Hepatocyte (in vitro differentiated cells): ENCODE measurements around the gene FTMT. TPM values are rescaled to one million over a fixed set of nuclear protein-coding genes. Genes with fewer than 3 reads are reported as not detected.

Experiments
- DNase-seq: peaks from one replicate; pipeline ENCODE4 v3.0.0-alpha.2; 2016; ENCODE audit warnings: low spot score
- H2AFZ ChIP-seq: fragments of 200-600 bp; sonication (generic); 2 replicates; pipeline ENCODE4 v1.6.0; 2016; ENCODE audit warnings: antibody characterized with exemption, mild to moderate bottlenecking
- H3K27ac ChIP-seq: fragments of 200-600 bp; sonication (generic); 2 replicates; pipeline ENCODE4 v1.5.1; 2016; ENCODE audit warnings: mild to moderate bottlenecking
- H3K27me3 ChIP-seq: fragments of 200-600 bp; sonication (generic); 2 replicates; pipeline ENCODE4 v1.6.1; 2016
- H3K36me3 ChIP-seq: fragments of 200-600 bp; sonication (generic); replicated peaks from 2 replicates; pipeline ENCODE4 v1.5.1; 2016; ENCODE audit warnings: low read depth; ENCODE audit not compliant: insufficient read depth
- H3K4me1 ChIP-seq: fragments of 200-600 bp; sonication (generic); 2 replicates; pipeline ENCODE4 v1.5.1; 2016; ENCODE audit warnings: mild to moderate bottlenecking, moderate library complexity; ENCODE audit not compliant: insufficient read depth
- H3K4me2 ChIP-seq: fragments of 200-600 bp; sonication (generic); 2 replicates; pipeline ENCODE4 v1.6.0; 2016
- H3K4me3 ChIP-seq: fragments of 200-600 bp; sonication (generic); 2 replicates; pipeline ENCODE4 v1.5.1; 2016; ENCODE audit warnings: mild to moderate bottlenecking
- H3K79me2 ChIP-seq: fragments of 200-600 bp; sonication (generic); 2 replicates; pipeline ENCODE4 v1.6.0; 2017; ENCODE audit warnings: mild to moderate bottlenecking
- H3K9me2 ChIP-seq: fragments of 200-600 bp; sonication (generic); replicated peaks from 2 replicates; pipeline ENCODE4 v1.6.0; 2017; ENCODE audit warnings: mild to moderate bottlenecking; ENCODE audit not compliant: insufficient read depth
- H3K9me3 ChIP-seq: fragments of 200-600 bp; sonication (generic); 2 replicates; pipeline ENCODE4 v1.5.1; 2016; ENCODE audit warnings: low read depth, mild to moderate bottlenecking
- H4K20me1 ChIP-seq: fragments of 200-600 bp; sonication (generic); 2 replicates; pipeline ENCODE4 v1.6.0; 2016; ENCODE audit warnings: mild to moderate bottlenecking; ENCODE audit not compliant: insufficient read depth, poor library complexity, severe bottlenecking
- EZH2 ChIP-seq: fragments of 200-600 bp; sonication (generic); IDR thresholded peaks from 2 replicates; pipeline ENCODE4 v1.6.1; 2016; ENCODE audit warnings: antibody characterized with exemption, mild to moderate bottlenecking, borderline replicate concordance
- EZH2phosphoT487 ChIP-seq: fragments of 200-600 bp; sonication (generic); IDR thresholded peaks from one replicate; pipeline ENCODE4 v1.6.1; 2018; ENCODE audit warnings: antibody characterized with exemption, mild to moderate bottlenecking, low read depth, moderate library complexity; ENCODE audit not compliant: unreplicated experiment, severe bottlenecking
- WGBS: methylation state at CpG from one replicate; pipeline ENCODE4 v1.1.6; 2016; ENCODE audit warnings: low lambda C conversion rate; ENCODE audit errors: missing lambda C conversion rate; 5-methylcytosine and 5-hydroxymethylcytosine counted together
- polyA plus RNA-seq: library from polyadenylated mRNA; unstranded; fragments of >200 nt; fragmentation: Nextera tagmentation; extraction: Ambion mirVana; gene quantifications from 2 replicates; pipeline ENCODE4 v1.2.1, GENCODE V29; 2016
- total RNA-seq: library from RNA; depleted of rRNA; stranded (reverse); fragments of >200 nt; gene quantifications from 2 replicates; pipeline ENCODE4 v1.2.3, GENCODE V29; 2014
- TF ChIP-seq, protein P1 (sequence below): fragments of 200-600 bp; sonication (generic); IDR thresholded peaks from 2 replicates; pipeline ENCODE4 v1.5.1; 2016; ENCODE audit warnings: antibody characterized with exemption, mild to moderate bottlenecking; ENCODE audit not compliant: poor library complexity

Gene FTMT
- total and polyA plus RNA-seq, 2 experiments from 2014 or later: not detected

- Histone ChIP-seq H2AFZ (no peak overlapping the region), H3K9me3 (no peaks in the 10 kb centered on the region), H4K20me1 (no peaks in the 10 kb centered on the region), H3K36me3 (no peaks in the 10 kb centered on the region), H3K79me2 (no peaks in the 10 kb centered on the region), H3K9me2 (no peaks in the 10 kb centered on the region), H3K27ac (no peak overlapping the region), H3K4me3 (no peak overlapping the region), H3K4me1 (no peaks in the 10 kb centered on the region), H3K4me2 (no peak overlapping the region), H3K27me3 (no peaks in the 10 kb centered on the region)
- TF ChIP-seq EZH2phosphoT487 (no peak), EZH2 (no peak)
- TF ChIP-seq, protein P1, sequence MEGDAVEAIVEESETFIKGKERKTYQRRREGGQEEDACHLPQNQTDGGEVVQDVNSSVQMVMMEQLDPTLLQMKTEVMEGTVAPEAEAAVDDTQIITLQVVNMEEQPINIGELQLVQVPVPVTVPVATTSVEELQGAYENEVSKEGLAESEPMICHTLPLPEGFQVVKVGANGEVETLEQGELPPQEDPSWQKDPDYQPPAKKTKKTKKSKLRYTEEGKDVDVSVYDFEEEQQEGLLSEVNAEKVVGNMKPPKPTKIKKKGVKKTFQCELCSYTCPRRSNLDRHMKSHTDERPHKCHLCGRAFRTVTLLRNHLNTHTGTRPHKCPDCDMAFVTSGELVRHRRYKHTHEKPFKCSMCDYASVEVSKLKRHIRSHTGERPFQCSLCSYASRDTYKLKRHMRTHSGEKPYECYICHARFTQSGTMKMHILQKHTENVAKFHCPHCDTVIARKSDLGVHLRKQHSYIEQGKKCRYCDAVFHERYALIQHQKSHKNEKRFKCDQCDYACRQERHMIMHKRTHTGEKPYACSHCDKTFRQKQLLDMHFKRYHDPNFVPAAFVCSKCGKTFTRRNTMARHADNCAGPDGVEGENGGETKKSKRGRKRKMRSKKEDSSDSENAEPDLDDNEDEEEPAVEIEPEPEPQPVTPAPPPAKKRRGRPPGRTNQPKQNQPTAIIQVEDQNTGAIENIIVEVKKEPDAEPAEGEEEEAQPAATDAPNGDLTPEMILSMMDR: no peak
- WGBS: 65% methylated on average over 5 of the region's 5 CpGs
- DNase-seq: peak; percentile 4
These were observed 31.9 kb upstream of the FTMT start for GRCh38 chr5:121819682-121820261.

DNA sequence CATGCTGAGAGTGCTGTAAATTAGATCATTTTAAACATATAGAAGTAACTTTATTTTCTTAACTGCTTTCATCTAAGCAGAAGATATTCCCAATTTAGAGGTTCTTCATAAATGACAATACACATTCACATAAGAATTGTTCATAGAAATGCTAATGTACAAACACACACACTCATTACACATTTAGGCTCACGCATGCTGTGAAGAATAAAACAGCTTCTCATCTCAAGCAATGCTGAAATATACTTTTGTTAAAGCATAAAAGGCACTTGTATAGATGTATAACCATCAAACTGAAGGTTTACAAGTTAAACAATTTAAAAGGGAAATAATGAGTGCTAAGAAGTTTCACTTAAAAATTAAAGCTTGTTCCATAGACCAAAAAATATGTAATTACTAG lies 18.1 kb upstream of the FTMT start:
- Histone ChIP-seq H3K9me3 (no peaks in the 10 kb centered on the region), H2AFZ (no peak overlapping the region), H3K9me2 (no peaks in the 10 kb centered on the region), H3K4me1 (no peaks in the 10 kb centered on the region), H3K4me3 (no peak overlapping the region), H3K4me2 (no peak overlapping the region), H3K79me2 (no peaks in the 10 kb centered on the region), H4K20me1 (no peaks in the 10 kb centered on the region), H3K27ac (no peak overlapping the region), H3K36me3 (no peaks in the 10 kb centered on the region), H3K27me3 (no peaks in the 10 kb centered on the region)
- no peak for TF ChIP-seq EZH2phosphoT487
- no peak for TF ChIP-seq EZH2
- TF ChIP-seq, protein P1: no peak
- no peak for DNase-seq
- WGBS: 92% methylated on average over 1 of the region's 1 CpG

- H3K36me3 ChIP-seq: no peaks in the 10 kb centered on the region
- H3K4me2 ChIP-seq: no peak overlapping the region
- no peaks in the 10 kb centered on the region for H3K79me2 ChIP-seq
- WGBS: 92% methylated on average over 2 of the region's 2 CpGs
- no peaks in the 10 kb centered on the region for H3K9me2 ChIP-seq
- no peak overlapping the region for H2AFZ ChIP-seq
- no peak for DNase-seq
- no peak overlapping the region for H3K4me3 ChIP-seq
- no peaks in the 10 kb centered on the region for H3K27me3 ChIP-seq
- TF ChIP-seq EZH2phosphoT487 (no peak), EZH2 (no peak)
- TF ChIP-seq, protein P1: no peak
- no peaks in the 10 kb centered on the region for H3K4me1 ChIP-seq
- no peak overlapping the region for H3K27ac ChIP-seq
- H4K20me1 ChIP-seq: no peaks in the 10 kb centered on the region
- no peaks in the 10 kb centered on the region for H3K9me3 ChIP-seq
These were observed 17.7 kb upstream of the FTMT start for GRCh38 chr5:121834021-121834420.

DNA sequence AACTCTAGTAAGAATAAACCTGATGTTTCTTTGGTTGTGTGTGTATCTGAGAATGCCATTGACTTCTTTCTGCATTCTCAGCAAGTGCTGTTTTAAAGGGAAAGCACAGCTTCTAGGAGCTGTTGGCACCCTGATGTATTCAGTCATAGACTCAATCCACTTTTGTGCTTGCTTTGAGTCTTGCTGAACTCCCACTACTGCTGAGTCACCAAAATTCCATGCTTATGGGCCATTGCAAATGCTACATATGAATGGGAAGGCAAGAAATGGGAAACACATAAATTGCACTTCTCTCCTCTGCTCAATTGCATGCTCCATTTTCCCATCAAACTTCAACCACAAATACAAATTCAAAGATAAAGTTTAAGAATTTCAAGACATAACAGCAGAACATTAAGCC lies 9.8 kb upstream of the FTMT start:
- no peaks in the 10 kb centered on the region for H4K20me1 ChIP-seq

More for the DNA sequence above, 9.8 kb upstream of the FTMT start:
- no peaks in the 10 kb centered on the region for H3K27me3 ChIP-seq
- H3K27ac ChIP-seq: no peak overlapping the region
- no peaks in the 10 kb centered on the region for H3K36me3 ChIP-seq
- H2AFZ ChIP-seq: no peak overlapping the region
- DNase-seq: no peak
- TF ChIP-seq, protein P1: no peak
- no peak for TF ChIP-seq EZH2
- TF ChIP-seq EZH2phosphoT487: no peak
- H3K9me2 ChIP-seq: no peaks in the 10 kb centered on the region
- no peaks in the 10 kb centered on the region for H3K79me2 ChIP-seq
- no peaks in the 10 kb centered on the region for H3K9me3 ChIP-seq
- no peaks in the 10 kb centered on the region for H3K4me1 ChIP-seq
- H3K4me3 ChIP-seq: no peak overlapping the region
- H3K4me2 ChIP-seq: no peak overlapping the region
